HG02943 (cell line): ENCODE results near the gene SSNA1.

Source experiments
- ATAC-seq: cut with Tn5 transposase; IDR thresholded peaks from one replicate; pipeline ENCODE4 v1.9.1; 2021; ENCODE audit warnings: mild to moderate bottlenecking, low read depth, moderate library complexity; ENCODE audit not compliant: unreplicated experiment

SSNA1 gene

GRCh38 chr9:137180491-137180890 is 8.0 kb upstream of the SSNA1 start:
- ATAC-seq = no peak

DNA sequence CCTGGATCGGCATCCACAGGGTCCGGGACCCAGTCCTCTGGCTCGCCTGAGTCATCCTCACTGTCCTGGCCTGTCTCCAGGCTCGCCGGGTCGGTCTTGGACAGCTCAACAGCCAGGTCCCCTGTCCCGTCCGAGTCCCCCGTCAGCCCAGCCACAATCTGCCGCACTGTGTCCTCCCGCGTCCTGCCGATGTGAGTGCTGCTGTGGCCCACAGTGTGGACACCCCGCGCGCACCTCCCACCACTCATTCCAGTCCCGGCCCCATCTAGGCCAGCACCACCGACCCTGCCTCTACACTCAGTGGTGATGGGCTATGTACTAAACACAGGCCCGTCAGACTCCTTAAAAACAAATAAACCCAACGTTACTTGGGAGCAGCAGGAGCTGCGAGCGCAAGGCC is 6.8 kb upstream of the SSNA1 start:
- ATAC-seq = no peak

DNA sequence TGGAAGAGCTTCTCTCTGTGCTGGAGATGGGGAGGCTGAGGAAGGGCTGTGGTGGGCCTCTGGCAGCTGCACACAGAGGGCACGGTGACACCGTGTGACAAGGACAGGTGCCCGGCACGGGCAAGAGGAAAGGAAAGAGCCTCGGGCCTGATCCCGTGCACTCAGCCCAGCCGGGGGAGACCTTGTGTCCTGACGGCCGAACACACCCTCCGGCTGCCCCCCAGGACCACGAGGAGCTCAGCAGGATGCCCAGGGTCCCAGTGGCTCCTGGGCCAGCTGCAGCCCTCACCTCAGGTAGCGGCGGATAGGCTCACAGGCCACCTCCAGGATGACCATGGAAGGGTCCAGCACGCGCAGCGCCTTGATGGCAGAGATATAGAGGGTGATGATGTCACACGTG is 5.6 kb upstream of the SSNA1 start:
- no peak for ATAC-seq

DNA sequence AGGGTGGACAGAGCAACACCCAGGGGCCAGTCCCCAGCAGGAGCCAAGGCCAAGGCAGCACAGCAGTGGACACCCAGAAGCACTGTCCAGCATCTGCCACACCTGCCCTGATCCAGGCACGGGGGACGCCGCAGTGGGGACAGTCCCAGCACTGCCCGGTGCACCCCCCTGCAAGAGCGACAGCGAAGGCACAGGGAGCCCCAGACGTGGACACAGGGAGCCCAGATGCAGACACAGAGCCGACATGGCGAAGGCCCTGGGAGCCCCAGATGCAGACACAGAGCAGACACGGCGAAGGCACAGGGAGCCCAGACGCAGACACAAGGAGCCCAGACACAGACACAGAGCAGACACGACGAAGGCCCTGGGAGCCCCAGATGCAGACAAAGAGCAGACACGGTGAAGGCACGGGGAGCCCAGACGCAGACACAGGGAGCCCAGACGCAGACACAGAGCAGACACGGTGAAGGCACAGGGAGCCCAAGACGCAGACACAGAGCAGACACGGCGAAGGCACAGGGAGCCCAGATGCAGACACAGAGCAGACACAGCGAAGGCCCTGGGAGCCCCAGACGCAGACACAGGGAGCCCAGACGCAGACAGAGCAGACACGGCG is 4.4 kb upstream of the SSNA1 start:
- no peak for ATAC-seq

DNA sequence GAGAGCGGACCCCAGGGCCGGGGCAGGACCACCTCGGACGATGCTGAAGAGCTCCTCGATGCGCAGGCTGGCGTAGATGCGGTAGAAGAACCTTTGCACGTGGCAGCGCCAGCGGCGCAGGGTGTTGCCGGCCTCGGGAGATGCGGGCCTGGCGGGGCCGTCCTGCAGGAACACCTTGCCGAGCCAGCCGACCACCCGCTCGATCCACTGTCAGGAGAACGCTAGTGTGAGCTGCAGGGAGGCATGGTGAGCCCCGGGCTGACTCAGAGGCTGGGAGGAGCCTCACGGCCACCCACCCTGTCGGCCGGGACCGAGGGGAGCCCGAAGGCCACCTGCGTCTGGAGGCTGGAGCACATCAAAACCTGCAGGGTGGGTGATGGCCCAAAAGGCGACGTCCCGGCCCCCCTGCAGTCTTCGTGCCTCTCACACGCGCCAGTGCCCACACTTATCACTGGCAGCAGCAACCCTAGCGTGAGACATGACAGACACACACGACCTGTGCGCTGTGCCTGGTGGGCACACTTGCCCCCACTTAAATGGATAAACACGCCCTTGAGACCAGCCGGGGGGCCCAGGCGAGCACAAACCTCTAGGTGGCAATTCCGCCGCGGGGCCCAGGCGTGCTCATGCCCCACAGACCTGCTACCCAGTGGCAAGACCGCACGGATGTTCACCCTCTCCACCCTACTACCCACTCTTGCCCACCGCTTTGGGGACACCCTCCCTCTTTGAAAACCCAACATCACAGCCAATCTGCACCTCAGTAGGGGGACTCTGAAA is 3.4 kb upstream of the SSNA1 start:
- no peak for ATAC-seq

GRCh38 chr9:137185921-137186320 is 2.6 kb upstream of the SSNA1 start:
- no peak for ATAC-seq

- ATAC-seq = no peak
Observed at GRCh38 chr9:137186385-137186784, 2.1 kb upstream of the SSNA1 start.

GRCh38 chr9:137187386-137187785 is 1.1 kb upstream of the SSNA1 start:
- ATAC-seq = no peak

- no peak for ATAC-seq
Observed at GRCh38 chr9:137188086-137188489, 388 bp upstream of the SSNA1 start.

DNA sequence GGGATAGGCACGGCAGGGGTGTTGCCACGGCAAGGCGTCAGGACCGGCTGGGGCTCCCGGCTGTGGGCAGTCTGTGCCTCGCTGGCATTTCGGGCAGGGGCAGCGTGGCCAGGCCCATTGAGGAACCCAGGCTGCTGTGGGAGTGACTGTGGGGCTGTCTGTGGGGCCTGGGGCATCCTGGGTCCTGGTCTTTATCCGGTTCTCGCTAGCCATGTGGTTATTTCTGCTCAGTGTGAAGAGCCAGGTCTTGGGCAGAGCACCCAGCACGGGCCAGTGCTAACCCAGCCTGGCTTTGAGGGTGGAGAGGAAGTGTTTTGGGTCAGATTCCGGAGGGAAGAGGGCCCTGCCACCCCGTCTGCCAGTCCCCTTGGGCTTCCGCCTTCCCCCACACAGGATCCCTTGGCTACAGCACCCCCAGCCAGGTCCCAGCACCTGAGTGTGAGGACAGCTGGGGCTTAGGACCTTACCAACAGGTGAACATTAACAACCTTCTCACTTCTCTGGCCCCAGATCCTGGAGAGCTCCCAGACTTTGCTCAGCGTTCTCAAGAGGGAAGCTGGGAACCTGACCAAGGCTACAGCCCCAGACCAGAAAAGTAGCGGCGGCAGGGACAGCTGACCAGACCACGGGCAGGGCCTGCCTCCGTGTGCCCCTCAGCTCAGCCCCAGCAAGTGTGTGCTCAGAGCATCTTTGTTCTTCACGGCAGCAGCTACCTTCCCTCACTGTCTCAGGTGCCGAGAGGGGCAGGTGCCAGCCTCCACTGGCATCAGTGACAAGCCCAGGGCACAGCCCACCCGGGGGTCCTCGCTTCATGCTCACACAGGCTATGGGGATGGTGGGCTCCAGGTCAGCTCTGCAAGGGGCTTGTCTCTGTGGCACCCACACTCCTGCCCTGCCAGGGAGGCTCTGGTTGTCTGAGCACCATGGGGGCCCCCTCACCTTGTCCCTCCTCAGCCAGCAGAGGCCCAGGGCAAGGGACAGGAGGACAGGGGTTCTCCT is 1.1 kb downstream of the SSNA1 start:
- no peak for ATAC-seq

GRCh38 chr9:137190315-137190856 is 1.9 kb downstream of the SSNA1 start:
- no peak for ATAC-seq

DNA sequence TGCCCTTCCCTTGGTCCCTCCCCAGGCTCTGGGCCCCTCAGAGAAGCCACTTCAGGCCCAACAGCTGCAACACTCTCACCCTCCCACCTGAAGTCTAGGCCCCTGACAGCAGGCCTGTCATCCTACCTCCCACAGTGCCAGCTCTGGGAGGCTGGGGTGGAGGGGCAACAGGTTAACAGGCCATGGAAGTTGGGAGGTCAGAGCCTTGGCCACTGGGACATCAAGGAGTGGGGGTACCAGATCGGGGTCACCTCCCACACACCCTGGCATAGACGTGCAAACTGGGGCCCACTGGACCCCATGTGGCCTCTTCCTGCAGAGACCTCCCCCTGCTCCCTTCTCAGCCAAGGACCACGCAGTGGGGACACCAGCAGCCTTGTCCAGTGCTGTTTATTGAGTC is 2.8 kb downstream of the SSNA1 start:
- no peak for ATAC-seq

- no peak for ATAC-seq
Observed at GRCh38 chr9:137191691-137192447, 3.4 kb downstream of the SSNA1 start.

- ATAC-seq = no peak
Observed at GRCh38 chr9:137192448-137192780, 3.9 kb downstream of the SSNA1 start.

GRCh38 chr9:137192859-137193258 is 4.4 kb downstream of the SSNA1 start:
- no peak for ATAC-seq

DNA sequence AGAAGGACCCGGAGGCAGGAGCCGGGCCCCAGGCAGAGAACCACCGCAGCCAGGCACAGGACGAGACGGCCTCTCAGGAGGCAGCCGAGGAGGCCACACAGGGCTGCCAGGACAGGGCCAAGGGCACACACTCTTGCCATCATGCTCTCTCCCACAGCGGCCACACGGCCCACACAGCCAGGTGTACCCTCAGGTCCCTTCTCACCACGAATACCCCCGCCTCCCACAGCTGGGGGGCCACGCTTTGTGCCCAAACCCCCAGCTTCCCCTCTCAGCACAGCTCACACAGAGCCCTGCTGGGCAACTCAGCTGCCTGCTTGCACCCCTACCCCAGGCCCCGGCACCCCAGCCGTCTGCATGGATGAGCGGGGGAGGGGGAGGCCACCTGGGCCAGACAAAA is 5.3 kb downstream of the SSNA1 start:
- ATAC-seq = no peak

DNA sequence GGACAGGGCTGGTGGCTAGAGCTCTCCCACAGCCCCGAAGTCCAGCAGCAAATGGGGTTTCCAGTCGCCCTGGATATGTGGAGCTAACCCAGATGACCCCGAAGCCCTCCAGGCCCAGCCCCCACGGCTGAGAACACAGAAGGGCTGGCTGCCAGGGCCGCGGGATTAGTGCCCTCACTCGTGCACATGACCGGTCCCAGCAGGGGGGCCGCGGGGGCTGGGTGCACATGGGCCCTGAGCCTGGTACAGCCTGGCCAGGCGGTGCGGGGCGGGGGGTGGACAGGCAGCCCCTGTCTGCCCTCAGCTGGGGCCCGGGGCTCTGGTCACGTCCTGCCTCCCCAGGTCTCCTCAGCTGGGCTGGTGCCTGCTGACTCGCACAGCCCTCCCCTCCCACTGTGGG is 5.9 kb downstream of the SSNA1 start:
- no peak for ATAC-seq

- ATAC-seq = no peak
Observed at GRCh38 chr9:137194909-137195308, 6.4 kb downstream of the SSNA1 start.

DNA sequence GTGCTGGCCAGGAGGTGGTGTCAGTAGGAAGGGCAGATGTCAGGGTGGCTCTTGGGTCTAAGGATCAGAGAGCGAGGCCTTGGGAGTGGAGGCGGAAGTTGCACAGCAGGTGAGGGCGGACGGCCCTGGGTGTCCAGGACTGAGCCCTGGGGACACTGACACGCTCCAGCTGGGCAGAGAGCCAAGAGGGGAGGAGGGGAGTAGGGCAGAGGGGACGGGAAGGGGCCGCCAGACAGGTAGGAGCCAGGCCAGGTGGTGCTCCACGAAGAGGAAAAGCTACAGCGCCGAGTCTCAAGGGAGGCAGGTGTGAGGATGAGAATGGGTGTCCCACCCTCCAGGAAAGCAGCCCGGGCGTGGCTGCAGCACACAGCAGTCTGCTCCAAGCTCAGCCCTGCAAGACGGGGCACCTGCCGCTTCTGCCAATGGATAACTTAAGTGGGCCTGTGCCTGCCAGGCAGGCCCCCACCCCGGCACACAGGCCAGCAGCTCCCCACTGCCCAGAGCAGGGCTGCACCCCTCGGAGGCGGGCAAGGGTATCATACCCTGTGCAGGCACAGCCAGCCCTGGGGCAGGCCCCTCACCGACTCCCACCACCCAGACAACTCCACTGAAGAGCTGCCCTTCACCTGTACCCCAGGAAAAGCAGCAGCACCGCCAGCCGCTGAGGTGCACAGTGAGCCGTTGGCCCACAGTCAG is 7.2 kb downstream of the SSNA1 start:
- ATAC-seq = no peak
